GM19035 (cell line): ENCODE data around the gene UBE2Q1.

Experiments used
- ATAC-seq: cut with Tn5 transposase; IDR thresholded peaks from one replicate; pipeline ENCODE4 v1.9.1; 2021; ENCODE audit not compliant: unreplicated experiment

The UBE2Q1 gene

GRCh38 chr1:154577346-154578057 lies 19.0 kb upstream of the UBE2Q1 start:
- no peak for ATAC-seq

DNA sequence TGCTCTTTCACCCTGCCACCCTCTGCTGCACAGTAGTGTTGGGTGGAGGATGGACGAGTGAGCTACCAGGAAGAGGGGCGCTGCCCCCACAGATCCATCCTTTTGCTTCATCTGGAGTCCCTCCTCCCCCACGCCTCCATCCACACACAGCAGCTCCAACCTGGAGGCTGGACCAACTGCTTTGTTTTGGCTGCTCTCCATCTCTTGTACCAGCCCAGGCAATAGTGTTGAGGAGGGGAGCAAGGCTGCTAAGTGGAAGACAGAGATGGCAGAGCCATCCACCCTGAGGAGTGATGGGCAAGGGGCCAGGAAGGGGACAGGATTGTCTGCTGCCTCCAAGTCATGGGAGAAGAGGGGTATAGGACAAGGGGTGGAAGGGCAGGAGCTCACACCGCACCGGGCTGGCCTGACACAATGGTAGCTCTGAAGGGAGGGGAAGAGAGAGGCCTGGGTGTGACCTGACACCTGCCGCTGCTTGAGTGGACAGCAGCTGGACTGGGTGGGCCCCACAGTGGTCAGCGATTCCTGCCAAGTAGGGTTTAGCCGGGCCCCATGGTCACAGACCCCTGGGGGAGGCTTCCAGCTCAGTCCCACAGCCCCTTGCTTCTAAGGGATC lies 17.6 kb upstream of the UBE2Q1 start:
- ATAC-seq: no peak

GRCh38 chr1:154575147-154575927 lies 16.9 kb upstream of the UBE2Q1 start:
- ATAC-seq: no peak

DNA sequence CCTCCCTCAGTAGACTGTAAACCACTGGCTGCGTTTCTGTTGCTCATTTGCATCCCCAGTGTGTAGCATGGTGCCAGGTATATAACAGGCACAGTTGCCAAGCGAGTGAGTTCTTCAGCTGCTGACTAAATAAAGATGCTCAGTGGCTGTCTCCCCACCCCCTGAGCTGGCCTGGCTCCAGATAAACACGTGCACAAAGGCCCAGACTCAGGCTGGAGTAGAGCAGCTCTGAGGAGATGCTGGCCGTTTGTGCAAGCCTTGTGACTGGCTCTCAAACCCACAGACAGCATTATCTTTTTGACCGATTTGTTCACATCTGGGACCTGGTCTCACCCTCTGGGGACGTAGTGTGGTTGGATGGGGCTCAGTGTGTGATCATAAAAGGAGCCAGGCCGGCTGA lies 16.3 kb upstream of the UBE2Q1 start:
- no peak for ATAC-seq

DNA sequence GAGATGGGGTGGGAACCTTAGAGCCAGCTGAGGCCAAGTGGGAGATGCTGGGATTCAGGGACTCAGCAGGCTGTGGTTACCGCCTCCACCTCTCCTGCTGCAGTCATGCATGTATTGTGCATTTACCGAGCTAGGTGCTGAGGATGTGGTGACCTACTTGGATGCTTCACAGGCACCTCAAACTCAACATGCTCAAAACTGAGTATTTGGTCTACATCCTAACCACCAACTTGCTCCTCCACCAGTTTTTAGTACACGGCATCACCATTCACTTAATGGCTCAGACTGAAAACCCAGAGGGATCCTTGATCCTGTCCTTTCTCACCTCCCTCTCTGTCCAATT lies 14.7 kb upstream of the UBE2Q1 start:
- no peak for ATAC-seq

DNA sequence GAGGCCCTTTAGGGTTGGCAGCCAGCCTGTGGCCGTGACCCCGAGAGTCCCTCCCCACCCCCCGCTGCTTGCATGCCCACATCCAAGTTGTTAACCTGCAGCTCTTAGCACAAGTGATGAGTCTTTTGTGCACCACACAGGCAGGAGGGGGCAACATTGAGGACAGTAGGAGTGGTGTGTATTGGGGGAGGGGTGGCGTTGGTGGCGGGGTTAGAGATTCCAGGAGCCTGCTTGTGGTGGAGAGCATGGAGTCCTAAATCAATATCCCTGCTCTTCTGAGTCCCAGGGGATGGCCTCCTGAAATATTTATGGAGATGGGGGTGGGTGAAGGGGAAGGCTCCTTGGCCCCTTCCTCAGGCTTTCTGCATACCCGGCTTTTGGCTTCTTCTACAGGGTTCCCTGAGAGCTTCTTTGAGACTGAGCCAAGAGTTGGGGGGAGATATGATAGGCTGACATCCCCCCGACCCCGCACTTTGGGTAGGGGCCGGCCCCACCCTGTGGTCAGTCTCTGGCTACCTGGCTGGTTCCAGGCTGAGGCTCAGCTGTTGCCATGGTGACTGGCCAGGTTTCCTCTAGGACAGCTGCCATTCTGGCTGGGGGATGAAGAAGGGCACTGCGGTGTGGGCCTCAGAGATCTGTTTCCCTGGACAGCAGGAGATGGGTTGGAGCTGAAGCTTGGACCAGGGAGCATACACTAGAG lies 14.2 kb upstream of the UBE2Q1 start:
- ATAC-seq: no peak

GRCh38 chr1:154571964-154572288 lies 13.5 kb upstream of the UBE2Q1 start:
- no peak for ATAC-seq

DNA sequence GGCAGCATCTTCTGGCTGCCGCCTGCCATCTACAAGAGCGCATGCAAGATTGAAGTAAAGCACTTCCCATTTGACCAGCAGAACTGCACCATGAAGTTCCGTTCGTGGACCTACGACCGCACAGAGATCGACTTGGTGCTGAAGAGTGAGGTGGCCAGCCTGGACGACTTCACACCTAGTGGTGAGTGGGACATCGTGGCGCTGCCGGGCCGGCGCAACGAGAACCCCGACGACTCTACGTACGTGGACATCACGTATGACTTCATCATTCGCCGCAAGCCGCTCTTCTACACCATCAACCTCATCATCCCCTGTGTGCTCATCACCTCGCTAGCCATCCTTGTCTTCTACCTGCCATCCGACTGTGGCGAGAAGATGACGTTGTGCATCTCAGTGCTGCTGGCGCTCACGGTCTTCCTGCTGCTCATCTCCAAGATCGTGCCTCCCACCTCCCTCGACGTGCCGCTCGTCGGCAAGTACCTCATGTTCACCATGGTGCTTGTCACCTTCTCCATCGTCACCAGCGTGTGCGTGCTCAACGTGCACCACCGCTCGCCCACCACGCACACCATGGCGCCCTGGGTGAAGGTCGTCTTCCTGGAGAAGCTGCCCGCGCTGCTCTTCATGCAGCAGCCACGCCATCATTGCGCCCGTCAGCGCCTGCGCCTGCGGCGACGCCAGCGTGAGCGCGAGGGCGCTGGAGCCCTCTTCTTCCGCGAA lies 12.9 kb upstream of the UBE2Q1 start:
- ATAC-seq: no peak

DNA sequence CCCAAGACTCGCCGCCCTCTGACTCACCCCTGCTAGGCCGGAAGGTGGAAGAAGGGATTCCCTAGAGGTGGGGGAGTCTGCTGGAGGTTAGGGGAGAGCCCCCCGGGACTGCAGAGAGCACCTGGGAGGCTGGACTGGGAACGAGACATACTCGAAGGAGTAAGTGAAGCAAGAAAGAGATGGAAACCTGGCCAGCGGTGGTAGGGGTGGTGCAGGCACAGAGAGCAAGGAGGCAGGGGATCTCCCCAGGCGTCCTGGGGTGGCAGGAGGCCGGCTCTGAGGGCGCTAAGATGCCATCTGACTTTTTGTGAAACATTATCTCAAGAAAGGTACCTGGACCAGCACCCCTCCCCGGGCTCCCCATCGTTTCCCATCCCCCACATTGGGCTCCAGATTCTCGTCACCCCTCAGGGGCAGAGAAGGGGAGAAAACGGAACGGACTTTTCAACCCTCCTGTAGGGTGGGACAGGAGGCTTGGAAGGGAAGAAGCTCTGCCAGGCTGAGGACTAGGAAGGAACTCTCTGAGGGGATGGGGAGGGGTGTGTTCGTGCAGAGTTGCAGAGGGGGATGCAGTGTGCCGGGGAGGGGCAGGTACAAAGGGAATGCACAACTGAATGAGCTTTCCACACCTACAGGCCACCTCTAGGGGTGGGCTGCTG lies 9.8 kb upstream of the UBE2Q1 start:
- ATAC-seq: no peak

DNA sequence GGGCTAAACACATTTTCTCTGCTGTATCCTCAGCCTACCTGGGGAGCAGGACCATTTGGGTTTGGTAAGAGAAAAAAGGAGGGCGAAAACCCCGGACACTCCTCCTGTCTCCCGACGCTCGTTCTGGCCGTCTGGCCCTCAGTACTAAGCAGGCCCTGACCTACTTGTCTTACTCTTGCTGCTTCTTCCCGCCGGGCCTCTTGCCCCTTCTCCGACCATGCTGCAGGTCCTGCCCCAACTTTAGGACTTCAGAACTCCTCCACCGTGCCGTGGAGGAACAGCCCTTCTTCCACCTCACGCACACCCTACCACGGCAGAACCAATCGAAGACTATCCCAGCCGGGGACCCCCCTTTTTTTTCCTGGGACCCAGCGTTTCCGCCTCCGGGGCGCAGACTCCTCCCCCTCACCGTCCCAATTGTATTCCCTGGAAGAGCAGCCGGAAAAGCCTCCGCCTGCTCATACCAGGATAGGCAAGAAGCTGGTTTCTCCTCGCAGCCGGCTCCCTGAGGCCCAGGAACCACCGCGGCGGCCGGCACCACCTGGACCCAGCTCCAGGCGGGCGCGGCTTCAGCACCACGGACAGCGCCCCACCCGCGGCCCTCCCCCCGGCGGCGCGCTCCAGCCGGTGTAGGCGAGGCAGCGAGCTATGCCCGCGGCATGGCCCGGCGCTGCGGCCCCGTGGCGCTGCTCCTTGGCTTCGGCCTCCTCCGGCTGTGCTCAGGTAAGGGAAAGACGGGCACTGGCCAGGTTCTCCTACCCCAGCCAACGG lies 9.1 kb upstream of the UBE2Q1 start, which contains the start of gene CHRNB2:
TSS of gene CHRNB2 (plus strand) at position 393 of the 771 bp plus-strand sequence. CDS start at position 660, 267 bp downstream.
- no peak for ATAC-seq

DNA sequence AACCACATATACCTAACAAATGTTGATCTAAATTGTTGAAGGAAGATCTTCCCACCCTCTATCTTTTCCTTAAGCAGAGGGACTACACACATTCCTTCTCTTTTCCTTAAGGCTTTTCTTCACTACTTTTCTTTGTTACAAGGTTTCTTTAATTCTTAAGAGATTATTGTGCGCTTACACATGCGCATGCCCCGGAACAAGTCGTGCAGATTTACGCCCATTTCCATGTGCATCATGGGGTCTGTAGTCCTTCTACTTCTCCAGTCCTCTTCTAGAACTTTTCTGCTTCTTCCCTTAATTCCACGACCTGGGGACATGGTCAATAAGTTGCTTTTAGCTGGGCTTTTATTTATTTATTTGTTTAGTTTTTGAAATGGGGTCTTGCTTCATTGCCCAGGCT lies 7.4 kb upstream of the UBE2Q1 start:
- ATAC-seq: no peak

DNA sequence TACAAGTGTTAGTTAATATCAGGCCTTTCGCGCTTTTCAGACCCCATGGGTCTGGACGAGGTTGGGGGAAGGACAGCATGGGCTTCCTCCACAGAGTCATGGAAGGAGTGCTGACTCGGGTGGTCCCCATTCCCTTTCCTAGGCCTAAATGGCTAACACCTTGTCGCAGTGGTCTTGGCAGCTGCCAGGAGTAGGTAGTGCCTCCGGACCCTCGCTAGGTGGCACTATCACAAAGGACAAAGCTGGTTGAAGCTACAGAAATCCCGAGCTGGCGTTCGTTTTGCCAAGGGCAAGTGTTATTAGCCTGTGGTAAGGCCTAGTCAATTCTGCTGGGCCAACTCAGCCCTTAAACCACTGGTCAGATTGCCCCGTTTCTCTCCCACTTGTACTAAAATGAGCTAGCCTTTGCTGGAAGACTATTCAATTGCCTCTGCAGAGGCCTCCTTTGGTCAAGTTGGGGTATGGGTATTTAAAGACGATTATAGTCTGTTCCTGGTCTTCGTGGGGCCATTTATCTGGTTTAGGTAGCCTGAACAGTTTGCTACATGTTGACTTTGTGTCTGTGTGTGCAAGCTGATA lies 1.1 kb upstream of the UBE2Q1 start:
- peak; percentile 42 for ATAC-seq

DNA sequence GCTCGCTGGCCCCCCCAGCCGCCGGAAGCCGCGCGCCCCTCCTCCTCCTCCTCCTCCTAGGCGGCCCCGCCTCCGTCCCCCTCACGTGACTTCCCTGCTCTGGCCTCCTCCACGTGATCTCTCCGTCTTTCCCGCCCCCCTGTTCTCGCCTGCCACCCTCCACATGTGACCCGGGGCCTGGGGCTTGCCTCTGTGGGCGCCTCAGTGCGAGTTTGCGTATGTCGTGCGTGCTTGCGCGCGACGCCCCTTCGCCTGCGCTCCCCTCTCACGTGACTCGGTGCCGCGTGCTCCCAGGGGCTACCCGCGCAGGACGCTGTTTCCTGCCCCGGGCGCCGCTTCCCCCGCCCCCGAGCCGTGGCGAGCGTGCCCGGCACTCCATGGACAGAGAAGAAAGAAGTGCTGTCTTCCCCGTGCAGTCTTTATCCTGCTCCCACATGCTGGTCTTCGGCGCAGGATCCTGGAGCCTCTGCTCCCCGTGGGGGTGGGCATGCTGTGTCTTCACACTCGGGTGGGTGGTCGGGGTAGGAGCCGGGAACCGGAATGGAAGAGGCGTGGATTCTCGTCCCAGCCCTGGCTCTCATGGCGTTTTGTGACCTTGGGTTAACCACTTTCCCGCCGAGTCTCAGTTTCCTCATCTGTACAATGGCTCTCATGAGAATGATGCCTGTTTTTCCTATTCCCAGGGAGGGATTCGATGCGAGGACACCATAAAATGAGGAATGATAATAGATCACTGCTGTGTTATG lies 431 bp upstream of the UBE2Q1 start:
- peak; percentile 87 for ATAC-seq

- ATAC-seq: no peak
These were observed 1.1 kb downstream of the UBE2Q1 start for GRCh38 chr1:154557248-154557938.

DNA sequence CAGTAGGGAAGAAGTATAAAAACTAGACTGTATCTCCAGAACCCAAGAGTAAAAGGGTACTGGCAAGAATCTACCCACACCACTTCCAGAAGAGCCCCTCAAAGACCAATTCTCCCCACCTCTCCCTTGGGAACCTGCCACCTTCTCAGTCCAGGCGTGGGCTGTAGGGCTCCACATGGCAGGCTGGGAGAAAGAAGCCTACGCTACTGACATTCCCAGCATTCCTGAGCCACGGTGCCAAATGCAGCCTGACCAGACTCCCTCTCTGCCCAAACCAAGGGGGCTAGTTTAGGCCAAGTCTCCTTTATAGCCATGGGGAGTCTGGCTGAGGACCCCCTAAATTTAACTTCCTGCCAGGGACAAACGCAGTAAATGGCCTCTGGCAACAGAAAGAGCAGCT lies 2.0 kb downstream of the UBE2Q1 start:
- no peak for ATAC-seq

GRCh38 chr1:154553056-154554030 lies 5.1 kb downstream of the UBE2Q1 start:
- ATAC-seq: no peak

- no peak for ATAC-seq
These were observed 6.4 kb downstream of the UBE2Q1 start for GRCh38 chr1:154552036-154552435.
